Ishikawa (cell line): Measurements from ENCODE around the gene RSPH10B2.
A peak's percentile ranks its signal among the peaks of the same experiment; 100 is the strongest.

Source experiments
- CEBPB ChIP-seq: IDR thresholded peaks from 2 replicates; pipeline ENCODE4 v1.6.1; 2012
- CREB1 ChIP-seq: IDR thresholded peaks from 2 replicates; pipeline ENCODE4 v1.6.1; 2012; ENCODE audit warnings: low read depth
- MAX ChIP-seq: IDR thresholded peaks from 2 replicates; pipeline ENCODE4 v1.6.1; 2012
- REST ChIP-seq: IDR thresholded peaks from 2 replicates; pipeline ENCODE4 v1.6.1; 2012; ENCODE audit warnings: low read depth, mild to moderate bottlenecking
- TAF1 ChIP-seq: IDR thresholded peaks from 2 replicates; pipeline ENCODE4 v1.6.1; 2012; ENCODE audit warnings: low read depth, mild to moderate bottlenecking
- USF1 ChIP-seq: IDR thresholded peaks from 2 replicates; pipeline ENCODE4 v1.6.1; 2012

GRCh38 chr7:6729492-6730342 lies 24.2 kb upstream of the RSPH10B2 start:
- no peak for TF ChIP-seq CEBPB
- TF ChIP-seq MAX: peak; percentile 86
- no peak for TF ChIP-seq USF1
- no peak for TF ChIP-seq CREB1
- no peak for TF ChIP-seq REST
- peak; percentile 58 for TF ChIP-seq TAF1
